Uterus (tissue), 2 donors: ENCODE results near the gene TLE4.

Experiments
- POLR2A ChIP-seq, 2 donors: fragments of 450-650 bp; IDR thresholded peaks; one replicate each; pipeline ENCODE4 v1.6.1; 2016; ENCODE audit warnings: antibody characterized with exemption in 2 of 2, mild to moderate bottlenecking in 1 of 2, moderate library complexity in 1 of 2
- TF ChIP-seq, protein P1 (sequence below), 4 experiments: fragments of 200-600 bp in 2 of 4; fragments of 450-650 bp in 2 of 4; sonication (generic) in 2 of 4; IDR thresholded peaks; one replicate each; pipeline ENCODE4 v1.5.1; 2016 to 2019; ENCODE audit warnings: antibody characterized with exemption in 4 of 4, mild to moderate bottlenecking in 2 of 4, moderate library complexity in 1 of 4

DNA sequence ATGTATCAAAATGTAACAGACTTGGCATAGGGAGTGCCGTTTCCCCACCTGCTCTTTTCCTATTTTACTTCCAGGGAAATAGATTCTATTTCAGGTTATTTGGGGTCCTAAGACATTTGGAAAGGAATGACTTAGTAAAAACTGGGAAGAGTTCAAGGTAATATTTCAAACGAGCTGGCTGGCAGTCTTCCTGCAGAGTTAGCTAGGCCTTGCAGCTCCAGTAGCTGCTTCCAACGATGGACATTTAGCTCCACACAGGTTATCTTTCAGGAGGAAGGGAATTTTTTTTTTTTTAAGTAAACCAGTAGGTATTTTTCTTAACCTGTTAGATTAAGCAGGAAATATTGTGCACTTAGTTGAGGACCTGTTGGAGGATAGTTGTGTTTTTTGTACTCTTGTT lies 45.2 kb downstream of the TLE4 start:
- TF ChIP-seq, protein P1, sequence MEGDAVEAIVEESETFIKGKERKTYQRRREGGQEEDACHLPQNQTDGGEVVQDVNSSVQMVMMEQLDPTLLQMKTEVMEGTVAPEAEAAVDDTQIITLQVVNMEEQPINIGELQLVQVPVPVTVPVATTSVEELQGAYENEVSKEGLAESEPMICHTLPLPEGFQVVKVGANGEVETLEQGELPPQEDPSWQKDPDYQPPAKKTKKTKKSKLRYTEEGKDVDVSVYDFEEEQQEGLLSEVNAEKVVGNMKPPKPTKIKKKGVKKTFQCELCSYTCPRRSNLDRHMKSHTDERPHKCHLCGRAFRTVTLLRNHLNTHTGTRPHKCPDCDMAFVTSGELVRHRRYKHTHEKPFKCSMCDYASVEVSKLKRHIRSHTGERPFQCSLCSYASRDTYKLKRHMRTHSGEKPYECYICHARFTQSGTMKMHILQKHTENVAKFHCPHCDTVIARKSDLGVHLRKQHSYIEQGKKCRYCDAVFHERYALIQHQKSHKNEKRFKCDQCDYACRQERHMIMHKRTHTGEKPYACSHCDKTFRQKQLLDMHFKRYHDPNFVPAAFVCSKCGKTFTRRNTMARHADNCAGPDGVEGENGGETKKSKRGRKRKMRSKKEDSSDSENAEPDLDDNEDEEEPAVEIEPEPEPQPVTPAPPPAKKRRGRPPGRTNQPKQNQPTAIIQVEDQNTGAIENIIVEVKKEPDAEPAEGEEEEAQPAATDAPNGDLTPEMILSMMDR (IDR thresholded peaks at IDR 0.05): no peak
- no peak for TF ChIP-seq POLR2A (IDR thresholded peaks at IDR 0.05)
